ENCODE results near the gene FZD7. TPM values are rescaled to one million over a fixed set of nuclear protein-coding genes. Genes with fewer than 3 reads are reported as not detected.

FZD7 gene
- total and polyA plus RNA-seq, 5 donors from 2014 or later = 0.09 to 0.42 TPM; not detected in 3

- Histone ChIP-seq H3K27ac (ENCODE audit: insufficient read depth, low read length, poor library complexity, severe bottlenecking) (no peak overlapping the region), H3K27me3 (ENCODE audit: control insufficient read depth, insufficient read depth, low read length) (peaks cover 3% of the 10 kb centered on the region), H3K9me3 (ENCODE audit: control insufficient read depth in 2 of 2, low read length in 2 of 2) (no peaks in the 10 kb centered on the region), H3K4me1 (ENCODE audit: control insufficient read depth, insufficient read depth, low read length, poor library complexity, severe bottlenecking) (no peaks in the 10 kb centered on the region), H3K36me3 (ENCODE audit: control insufficient read depth, insufficient read depth, low read length) (no peaks in the 10 kb centered on the region), H3K4me3 (ENCODE audit: low read depth, low read length) (no peak overlapping the region)
- no peaks in the 10 kb centered on the region for H3K4me1 Mint-ChIP-seq
- ATAC-seq (ENCODE audit: low read depth in 2 of 2) = no peak
- H3K4me3 Mint-ChIP-seq = no peak overlapping the region
- H3K9me3 Mint-ChIP-seq = peaks cover 0 to 3% (median 0%) of the 10 kb centered on the region in 7 donors
- DNase-seq = no peak
- no peaks in the 10 kb centered on the region for H3K36me3 Mint-ChIP-seq
- H3K27me3 Mint-ChIP-seq = peaks cover 52% of the 10 kb centered on the region
- no peak overlapping the region for H3K27ac Mint-ChIP-seq
Measured at GRCh38 chr2:202064171-202064880, 30.7 kb downstream of the FZD7 start.

GRCh38 chr2:202064881-202065230 is 31.2 kb downstream of the FZD7 start:
- Mint-ChIP-seq H3K4me3 (no peak overlapping the region), H3K4me1 (no peaks in the 10 kb centered on the region), H3K36me3 (no peaks in the 10 kb centered on the region), H3K27ac (peak overlapping the region in 1 of 3 donors; percentile 29), H3K9me3 (peaks cover 0 to 3% (median 0%) of the 10 kb centered on the region in 7 donors), H3K27me3 (peaks cover 49% of the 10 kb centered on the region)
- Histone ChIP-seq H3K36me3 (ENCODE audit: control insufficient read depth, insufficient read depth, low read length) (no peaks in the 10 kb centered on the region), H3K4me1 (ENCODE audit: control insufficient read depth, insufficient read depth, low read length, poor library complexity, severe bottlenecking) (no peaks in the 10 kb centered on the region), H3K27me3 (ENCODE audit: control insufficient read depth, insufficient read depth, low read length) (peaks cover 3% of the 10 kb centered on the region), H3K4me3 (ENCODE audit: low read depth, low read length) (no peak overlapping the region), H3K27ac (ENCODE audit: insufficient read depth, low read length, poor library complexity, severe bottlenecking) (no peak overlapping the region), H3K9me3 (ENCODE audit: control insufficient read depth in 2 of 2, low read length in 2 of 2) (no peaks in the 10 kb centered on the region)
- ATAC-seq (ENCODE audit: low read depth in 2 of 2) = no peak
- DNase-seq = no peak

GRCh38 chr2:202065876-202066275 is 32.2 kb downstream of the FZD7 start:
- Mint-ChIP-seq H3K4me1 (no peaks in the 10 kb centered on the region), H3K27ac (no peak overlapping the region), H3K36me3 (no peaks in the 10 kb centered on the region), H3K9me3 (peaks cover 0 to 1% (median 0%) of the 10 kb centered on the region in 7 donors), H3K4me3 (no peak overlapping the region), H3K27me3 (peaks cover 43% of the 10 kb centered on the region)
- no peak overlapping the region for H3K4me3 ChIP-seq (ENCODE audit: low read depth, low read length)
- DNase-seq (no peak), ATAC-seq (ENCODE audit: low read depth in 2 of 2) (no peak)
- no peaks in the 10 kb centered on the region for H3K4me1 ChIP-seq (ENCODE audit: control insufficient read depth, insufficient read depth, low read length, poor library complexity, severe bottlenecking)
- H3K27me3 ChIP-seq (ENCODE audit: control insufficient read depth, insufficient read depth, low read length) = peaks cover 3% of the 10 kb centered on the region
- H3K9me3 ChIP-seq (ENCODE audit: control insufficient read depth in 2 of 2, low read length in 2 of 2) = no peaks in the 10 kb centered on the region
- no peak overlapping the region for H3K27ac ChIP-seq (ENCODE audit: insufficient read depth, low read length, poor library complexity, severe bottlenecking)
- no peaks in the 10 kb centered on the region for H3K36me3 ChIP-seq (ENCODE audit: control insufficient read depth, insufficient read depth, low read length)

- Histone ChIP-seq H3K27me3 (ENCODE audit: control insufficient read depth, insufficient read depth, low read length) (peaks cover 3% of the 10 kb centered on the region), H3K9me3 (ENCODE audit: control insufficient read depth in 2 of 2, low read length in 2 of 2) (no peaks in the 10 kb centered on the region), H3K4me3 (ENCODE audit: low read depth, low read length) (no peak overlapping the region), H3K27ac (ENCODE audit: insufficient read depth, low read length, poor library complexity, severe bottlenecking) (no peak overlapping the region), H3K4me1 (ENCODE audit: control insufficient read depth, insufficient read depth, low read length, poor library complexity, severe bottlenecking) (no peaks in the 10 kb centered on the region), H3K36me3 (ENCODE audit: control insufficient read depth, insufficient read depth, low read length) (no peaks in the 10 kb centered on the region)
- DNase-seq (no peak), ATAC-seq (ENCODE audit: low read depth in 2 of 2) (no peak)
- H3K4me1 Mint-ChIP-seq = no peaks in the 10 kb centered on the region
- peaks cover 34% of the 10 kb centered on the region for H3K27me3 Mint-ChIP-seq
- H3K9me3 Mint-ChIP-seq = no peaks in the 10 kb centered on the region
- no peak overlapping the region for H3K27ac Mint-ChIP-seq
- H3K36me3 Mint-ChIP-seq = no peaks in the 10 kb centered on the region
- no peak overlapping the region for H3K4me3 Mint-ChIP-seq
Measured at GRCh38 chr2:202066875-202067274, 33.2 kb downstream of the FZD7 start.

GRCh38 chr2:202067589-202067988 is 33.9 kb downstream of the FZD7 start:
- ATAC-seq (ENCODE audit: low read depth in 2 of 2) (no peak), DNase-seq (no peak)
- Histone ChIP-seq H3K4me1 (ENCODE audit: control insufficient read depth, insufficient read depth, low read length, poor library complexity, severe bottlenecking) (no peaks in the 10 kb centered on the region), H3K27me3 (ENCODE audit: control insufficient read depth, insufficient read depth, low read length) (peaks cover 3% of the 10 kb centered on the region), H3K9me3 (ENCODE audit: control insufficient read depth in 2 of 2, low read length in 2 of 2) (no peaks in the 10 kb centered on the region), H3K27ac (ENCODE audit: insufficient read depth, low read length, poor library complexity, severe bottlenecking) (no peak overlapping the region), H3K36me3 (ENCODE audit: control insufficient read depth, insufficient read depth, low read length) (no peaks in the 10 kb centered on the region), H3K4me3 (ENCODE audit: low read depth, low read length) (no peak overlapping the region)
- no peaks in the 10 kb centered on the region for H3K9me3 Mint-ChIP-seq
- no peaks in the 10 kb centered on the region for H3K36me3 Mint-ChIP-seq
- H3K4me1 Mint-ChIP-seq = no peaks in the 10 kb centered on the region
- peaks cover 33% of the 10 kb centered on the region for H3K27me3 Mint-ChIP-seq
- H3K27ac Mint-ChIP-seq = no peak overlapping the region
- H3K4me3 Mint-ChIP-seq = no peak overlapping the region

- Mint-ChIP-seq H3K27ac (no peak overlapping the region), H3K9me3 (no peaks in the 10 kb centered on the region), H3K27me3 (peaks cover 21% of the 10 kb centered on the region), H3K4me3 (no peak overlapping the region), H3K4me1 (no peaks in the 10 kb centered on the region), H3K36me3 (no peaks in the 10 kb centered on the region)
- H3K27ac ChIP-seq (ENCODE audit: insufficient read depth, low read length, poor library complexity, severe bottlenecking) = no peak overlapping the region
- no peaks in the 10 kb centered on the region for H3K9me3 ChIP-seq (ENCODE audit: control insufficient read depth in 2 of 2, low read length in 2 of 2)
- ATAC-seq (ENCODE audit: low read depth in 2 of 2) = no peak
- no peak overlapping the region for H3K4me3 ChIP-seq (ENCODE audit: low read depth, low read length)
- DNase-seq = no peak
- H3K27me3 ChIP-seq (ENCODE audit: control insufficient read depth, insufficient read depth, low read length) = peaks cover 3% of the 10 kb centered on the region
- no peaks in the 10 kb centered on the region for H3K4me1 ChIP-seq (ENCODE audit: control insufficient read depth, insufficient read depth, low read length, poor library complexity, severe bottlenecking)
- H3K36me3 ChIP-seq (ENCODE audit: control insufficient read depth, insufficient read depth, low read length) = no peaks in the 10 kb centered on the region
Measured at GRCh38 chr2:202069170-202070067, 35.8 kb downstream of the FZD7 start.

- Histone ChIP-seq H3K27me3 (ENCODE audit: control insufficient read depth, insufficient read depth, low read length) (no peaks in the 10 kb centered on the region), H3K36me3 (ENCODE audit: control insufficient read depth, insufficient read depth, low read length) (no peaks in the 10 kb centered on the region), H3K4me1 (ENCODE audit: control insufficient read depth, insufficient read depth, low read length, poor library complexity, severe bottlenecking) (no peaks in the 10 kb centered on the region), H3K27ac (ENCODE audit: insufficient read depth, low read length, poor library complexity, severe bottlenecking) (no peak overlapping the region), H3K9me3 (ENCODE audit: control insufficient read depth in 2 of 2, low read length in 2 of 2) (no peaks in the 10 kb centered on the region), H3K4me3 (ENCODE audit: low read depth, low read length) (no peak overlapping the region)
- H3K4me3 Mint-ChIP-seq = no peak overlapping the region
- no peaks in the 10 kb centered on the region for H3K9me3 Mint-ChIP-seq
- ATAC-seq (ENCODE audit: low read depth in 2 of 2) = no peak
- no peaks in the 10 kb centered on the region for H3K36me3 Mint-ChIP-seq
- peaks cover 26% of the 10 kb centered on the region for H3K27me3 Mint-ChIP-seq
- H3K4me1 Mint-ChIP-seq = no peaks in the 10 kb centered on the region
- DNase-seq = no peak
- H3K27ac Mint-ChIP-seq = no peak overlapping the region
Measured at GRCh38 chr2:202071107-202071506, 37.5 kb downstream of the FZD7 start.
